Right atrium auricular region (tissue), 2 donors: ENCODE results near the gene DUS2. TPM values are rescaled to one million over a fixed set of nuclear protein-coding genes. Genes with fewer than 3 reads are reported as not detected.
A peak's percentile ranks its signal among the peaks of the same experiment; 100 is the strongest.

Experiments used
- DNase-seq: peaks from one replicate; pipeline ENCODE4 v3.0.0-alpha.2; 2019; ENCODE audit warnings: low spot score
- H3K27ac ChIP-seq, 2 donors: fragments of 200-600 bp; sonication (generic); 1 replicate in 1 of 2; 2 replicates in 1 of 2; pipeline ENCODE4 v1.5.1; 2016 to 2019
- H3K27me3 ChIP-seq, 2 donors: fragments of 200-600 bp; sonication (generic); one replicate each; pipeline versions ENCODE4 v1.5.1 to v1.6.0; 2017 to 2019
- H3K36me3 ChIP-seq: fragments of 200-600 bp; sonication (generic); one replicate; pipeline ENCODE4 v1.5.1; 2016
- H3K4me1 ChIP-seq, 2 donors: fragments of 200-600 bp; sonication (generic); one replicate each; pipeline versions ENCODE4 v1.5.1 to v1.6.0; 2017 to 2019
- H3K4me3 ChIP-seq, 2 donors: fragments of 200-600 bp; sonication (generic); 1 replicate in 1 of 2; 2 replicates in 1 of 2; pipeline ENCODE4 v1.5.1; 2017 to 2019; ENCODE audit warnings: mild to moderate bottlenecking in 1 of 2, moderate library complexity in 1 of 2
- H3K9me3 ChIP-seq, 2 donors: fragments of 200-600 bp; sonication (generic); one replicate each; pipeline ENCODE4 v1.5.1; 2019
- total RNA-seq, 2 donors: library from RNA; depleted of rRNA; stranded (reverse); fragments of >200 nt; gene quantifications; one replicate each; pipeline ENCODE4 v1.1.0, GENCODE V29; 2016
- TF ChIP-seq, protein P1 (sequence below), 2 donors: fragments of 200-600 bp; sonication (generic); IDR thresholded peaks; one replicate each; pipeline ENCODE4 v1.5.1; 2019; ENCODE audit warnings: antibody characterized with exemption in 2 of 2

The DUS2 gene
- total RNA-seq, 2 donors from 2014 or later, result 4.5 to 4.9 TPM

DNA sequence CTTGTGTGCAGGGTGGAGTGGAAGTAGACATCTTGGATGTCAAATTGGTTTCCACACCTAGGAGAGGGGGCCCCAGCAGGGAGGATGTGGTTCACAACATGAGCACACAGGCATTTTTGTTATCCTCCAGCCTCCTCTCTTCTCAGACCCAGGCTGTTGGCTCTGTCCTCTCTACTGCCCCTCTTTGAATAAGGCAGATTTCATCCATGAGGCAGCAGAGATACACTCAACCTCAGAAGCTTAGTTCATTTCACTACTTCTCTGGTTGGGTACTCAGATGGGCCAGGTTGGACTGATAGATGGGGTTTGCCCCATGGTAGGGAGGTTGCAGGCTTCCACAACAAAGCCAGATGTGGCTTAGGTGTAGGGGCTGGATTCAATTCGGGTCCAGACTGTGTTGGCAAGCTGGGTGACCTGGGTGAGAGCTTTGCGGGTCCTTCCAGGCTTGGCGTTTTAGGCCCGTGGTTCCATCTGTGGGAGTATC, 39.9 kb downstream of the DUS2 start:
- Histone ChIP-seq H3K27me3 (no peaks in the 10 kb centered on the region), H3K27ac (no peak overlapping the region), H3K4me3 (no peak overlapping the region), H3K4me1 (peaks cover 0 to 18% of the 10 kb centered on the region in 2 donors), H3K9me3 (no peaks in the 10 kb centered on the region), H3K36me3 (peaks cover 4% of the 10 kb centered on the region)
- DNase-seq, result no peak
- TF ChIP-seq, protein P1, sequence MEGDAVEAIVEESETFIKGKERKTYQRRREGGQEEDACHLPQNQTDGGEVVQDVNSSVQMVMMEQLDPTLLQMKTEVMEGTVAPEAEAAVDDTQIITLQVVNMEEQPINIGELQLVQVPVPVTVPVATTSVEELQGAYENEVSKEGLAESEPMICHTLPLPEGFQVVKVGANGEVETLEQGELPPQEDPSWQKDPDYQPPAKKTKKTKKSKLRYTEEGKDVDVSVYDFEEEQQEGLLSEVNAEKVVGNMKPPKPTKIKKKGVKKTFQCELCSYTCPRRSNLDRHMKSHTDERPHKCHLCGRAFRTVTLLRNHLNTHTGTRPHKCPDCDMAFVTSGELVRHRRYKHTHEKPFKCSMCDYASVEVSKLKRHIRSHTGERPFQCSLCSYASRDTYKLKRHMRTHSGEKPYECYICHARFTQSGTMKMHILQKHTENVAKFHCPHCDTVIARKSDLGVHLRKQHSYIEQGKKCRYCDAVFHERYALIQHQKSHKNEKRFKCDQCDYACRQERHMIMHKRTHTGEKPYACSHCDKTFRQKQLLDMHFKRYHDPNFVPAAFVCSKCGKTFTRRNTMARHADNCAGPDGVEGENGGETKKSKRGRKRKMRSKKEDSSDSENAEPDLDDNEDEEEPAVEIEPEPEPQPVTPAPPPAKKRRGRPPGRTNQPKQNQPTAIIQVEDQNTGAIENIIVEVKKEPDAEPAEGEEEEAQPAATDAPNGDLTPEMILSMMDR (IDR thresholded peaks at IDR 0.05), result no peak

DNA sequence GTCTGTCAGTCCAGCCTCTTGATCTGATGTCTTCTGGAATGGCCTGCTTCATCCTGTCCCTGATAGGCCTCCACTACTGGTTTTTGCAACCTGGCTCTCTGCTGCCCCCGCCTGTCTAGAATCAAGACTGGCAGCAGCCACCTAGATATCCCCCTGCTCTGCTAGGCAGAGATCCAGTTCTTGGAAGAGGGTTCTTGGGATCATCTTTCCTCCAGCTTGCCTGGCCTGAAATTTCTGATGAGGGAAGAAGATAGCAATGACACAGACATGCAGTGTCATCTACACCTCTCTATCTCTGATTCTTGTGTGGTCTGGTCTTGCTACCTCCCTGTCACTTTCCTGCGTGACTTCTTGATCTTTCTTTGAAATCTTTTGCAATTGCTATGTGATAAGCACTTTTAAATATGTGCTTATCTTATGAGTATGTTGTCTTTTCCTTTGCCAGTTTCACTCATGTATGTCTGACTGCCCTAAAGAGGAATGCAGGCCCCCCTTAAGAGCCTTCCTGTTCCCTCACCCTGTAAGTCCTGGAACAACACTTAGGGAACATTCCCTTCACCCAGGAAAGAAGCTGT, 41.8 kb downstream of the DUS2 start:
- peaks cover 0 to 28% of the 10 kb centered on the region in 2 donors for H3K4me1 ChIP-seq
- H3K36me3 ChIP-seq, result peaks cover 4% of the 10 kb centered on the region
- no peaks in the 10 kb centered on the region for H3K9me3 ChIP-seq
- no peak overlapping the region for H3K4me3 ChIP-seq
- DNase-seq, result peak; percentile 77
- no peaks in the 10 kb centered on the region for H3K27me3 ChIP-seq
- TF ChIP-seq, protein P1 (IDR thresholded peaks at IDR 0.05), result peak; percentile 67 to 83
- peak overlapping the region; percentile 51 to 74 for H3K27ac ChIP-seq

DNA sequence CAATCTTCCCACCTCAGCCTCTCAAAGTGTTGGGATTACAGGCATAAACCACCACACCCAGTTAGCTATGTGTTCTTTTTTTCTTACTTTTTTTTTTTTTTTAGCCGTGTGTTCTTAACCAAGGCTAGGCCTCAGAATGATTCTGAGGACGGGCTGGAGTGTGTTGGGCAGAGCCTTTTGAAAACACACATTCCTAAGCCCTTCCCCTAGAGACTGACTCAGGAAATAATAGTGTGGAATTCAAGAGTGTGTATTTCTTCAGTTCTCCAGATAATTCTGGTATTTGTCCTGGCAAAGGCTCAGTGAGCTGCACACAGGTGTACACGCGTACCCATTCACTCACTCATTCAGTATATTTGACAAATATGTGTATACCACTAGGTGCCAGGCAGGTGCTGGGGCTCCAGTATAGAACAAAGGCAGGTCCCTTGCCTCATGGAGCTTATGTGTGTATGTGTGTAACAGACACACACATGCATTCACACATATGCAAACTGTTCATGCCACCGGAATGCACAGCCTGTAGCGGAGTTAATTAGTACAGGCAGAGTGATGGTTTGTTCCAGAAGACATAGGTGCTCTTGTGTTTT, 42.7 kb downstream of the DUS2 start:
- TF ChIP-seq, protein P1 (IDR thresholded peaks at IDR 0.05), result no peak
- no peak overlapping the region for H3K4me3 ChIP-seq
- no peaks in the 10 kb centered on the region for H3K9me3 ChIP-seq
- H3K27me3 ChIP-seq, result no peaks in the 10 kb centered on the region
- DNase-seq, result peak; percentile 57
- H3K27ac ChIP-seq, result peak overlapping the region; percentile 51 to 74
- peaks cover 0 to 36% of the 10 kb centered on the region in 2 donors for H3K4me1 ChIP-seq
- peaks cover 3% of the 10 kb centered on the region for H3K36me3 ChIP-seq

DNA sequence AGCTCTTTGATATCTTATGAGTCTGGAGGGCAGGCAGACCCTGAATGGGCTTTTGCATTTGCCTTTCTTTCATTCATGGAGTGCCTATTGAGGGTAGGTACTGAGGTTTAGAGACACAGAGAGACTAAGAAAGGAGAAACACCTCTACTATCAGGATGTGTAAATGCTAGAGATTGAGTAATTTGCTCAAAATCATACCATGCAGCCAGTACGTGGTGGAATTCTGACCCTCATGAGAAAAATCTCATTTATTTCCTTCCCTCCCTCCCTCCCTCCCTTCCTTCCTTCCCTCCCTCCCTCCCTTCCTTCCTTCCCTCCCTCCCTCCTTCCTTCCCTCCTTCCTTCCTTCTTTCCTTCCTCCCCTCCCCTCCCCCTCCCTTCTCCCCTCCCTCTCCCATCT, 43.7 kb downstream of the DUS2 start:
- TF ChIP-seq, protein P1 (IDR thresholded peaks at IDR 0.05), result no peak
- Histone ChIP-seq H3K9me3 (no peaks in the 10 kb centered on the region), H3K36me3 (no peaks in the 10 kb centered on the region), H3K27ac (no peak overlapping the region), H3K4me3 (no peak overlapping the region), H3K4me1 (peaks cover 0 to 39% of the 10 kb centered on the region in 2 donors), H3K27me3 (no peaks in the 10 kb centered on the region)
- DNase-seq, result no peak

DNA sequence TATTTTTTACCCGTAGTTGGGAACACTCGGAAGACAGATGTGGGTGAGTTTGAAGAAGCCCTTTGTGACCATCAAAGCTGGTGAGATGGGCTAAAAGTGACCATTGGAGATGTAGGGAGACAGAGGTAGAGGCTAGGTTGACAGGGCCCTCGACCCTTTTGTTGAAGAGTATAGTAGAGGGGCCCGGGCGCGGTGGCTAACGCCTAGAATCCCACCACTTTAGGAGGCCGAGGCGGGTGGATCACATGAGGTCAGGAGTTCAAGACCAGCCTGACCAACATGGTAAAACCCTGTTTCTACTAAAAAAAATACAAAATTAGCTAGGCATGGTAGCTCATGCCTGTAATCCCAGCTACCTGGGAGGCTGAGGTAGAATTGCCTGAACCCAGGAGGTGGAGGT, 45.8 kb downstream of the DUS2 start:
- no peaks in the 10 kb centered on the region for H3K9me3 ChIP-seq
- DNase-seq, result no peak
- H3K27me3 ChIP-seq, result no peaks in the 10 kb centered on the region
- no peak overlapping the region for H3K4me3 ChIP-seq
- no peaks in the 10 kb centered on the region for H3K36me3 ChIP-seq
- TF ChIP-seq, protein P1 (IDR thresholded peaks at IDR 0.05), result no peak
- peaks cover 0 to 51% of the 10 kb centered on the region in 2 donors for H3K4me1 ChIP-seq
- no peak overlapping the region for H3K27ac ChIP-seq
